Progenitor cell of endocrine pancreas (in vitro differentiated cells): Measurements from ENCODE around the gene IL18R1. TPM values are rescaled to one million over a fixed set of nuclear protein-coding genes. Genes with fewer than 3 reads are reported as not detected.

Experiments used
- DNase-seq: peaks from one replicate; pipeline ENCODE4 v3.0.0; 2021; ENCODE audit warnings: low spot score; ENCODE audit not compliant: unreplicated experiment
- H3K27ac Mint-ChIP-seq: 2 replicates; pipeline ENCODE4 v1.8.0; 2021; ENCODE audit warnings: mild to moderate bottlenecking, moderate library complexity, mixed read lengths
- H3K27me3 Mint-ChIP-seq: 2 replicates; pipeline ENCODE4 v1.8.0; 2021; ENCODE audit warnings: mixed read lengths
- H3K36me3 Mint-ChIP-seq: 2 replicates; pipeline ENCODE4 v1.8.0; 2022; ENCODE audit warnings: mixed read lengths; ENCODE audit not compliant: insufficient read depth
- H3K4me1 Mint-ChIP-seq: 2 replicates; pipeline ENCODE4 v1.8.0; 2021; ENCODE audit warnings: low read depth, mixed read lengths
- H3K4me3 Mint-ChIP-seq: 2 replicates; pipeline ENCODE4 v1.8.0; 2021; ENCODE audit warnings: low read depth, mild to moderate bottlenecking, moderate library complexity, mixed read lengths
- H3K9me3 Mint-ChIP-seq: 2 replicates; pipeline ENCODE4 v1.8.0; 2021; ENCODE audit warnings: low read depth, mixed read lengths
- total RNA-seq: library from RNA; stranded (reverse); gene quantifications from 2 replicates; pipeline ENCODE4 v1.2.1, GENCODE V29; 2021
- TF ChIP-seq, protein P1 (sequence below): fragments of 200-600 bp; sonication (generic); IDR thresholded peaks from one replicate; pipeline ENCODE4 v1.5.0; 2021; ENCODE audit warnings: antibody characterized with exemption, mild to moderate bottlenecking; ENCODE audit not compliant: unreplicated experiment

Gene IL18R1
- total RNA-seq, 1 donor from 2014 or later: 0.22 TPM

DNA sequence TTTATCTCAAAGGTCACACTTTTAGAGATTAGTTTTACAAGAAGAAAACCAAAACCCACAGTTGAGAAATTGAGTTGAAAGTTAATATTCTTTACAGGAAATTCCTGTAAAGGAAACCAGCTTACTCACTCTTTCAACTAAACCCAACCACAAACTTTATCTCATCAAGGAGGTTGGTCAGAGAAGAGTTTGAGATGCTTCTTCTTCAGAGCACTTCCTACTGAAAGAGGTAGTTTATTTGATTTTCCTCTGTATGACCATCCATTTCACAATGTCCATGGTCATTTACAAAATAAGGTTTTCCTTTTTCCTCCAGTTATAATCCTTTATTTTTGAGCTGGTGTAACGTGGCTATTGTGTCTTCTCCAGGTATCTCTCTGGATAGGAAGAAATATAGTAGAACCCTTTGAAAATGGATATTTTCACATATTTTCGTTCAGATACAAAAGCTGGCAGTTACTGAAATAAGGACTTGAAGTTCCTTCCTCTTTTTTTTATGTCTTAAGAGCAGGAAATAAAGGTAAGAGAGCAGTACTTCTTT lies 62.9 kb downstream of the IL18R1 start:
- no peaks in the 10 kb centered on the region for H3K4me1 Mint-ChIP-seq
- no peak overlapping the region for H3K4me3 Mint-ChIP-seq
- TF ChIP-seq, protein P1, sequence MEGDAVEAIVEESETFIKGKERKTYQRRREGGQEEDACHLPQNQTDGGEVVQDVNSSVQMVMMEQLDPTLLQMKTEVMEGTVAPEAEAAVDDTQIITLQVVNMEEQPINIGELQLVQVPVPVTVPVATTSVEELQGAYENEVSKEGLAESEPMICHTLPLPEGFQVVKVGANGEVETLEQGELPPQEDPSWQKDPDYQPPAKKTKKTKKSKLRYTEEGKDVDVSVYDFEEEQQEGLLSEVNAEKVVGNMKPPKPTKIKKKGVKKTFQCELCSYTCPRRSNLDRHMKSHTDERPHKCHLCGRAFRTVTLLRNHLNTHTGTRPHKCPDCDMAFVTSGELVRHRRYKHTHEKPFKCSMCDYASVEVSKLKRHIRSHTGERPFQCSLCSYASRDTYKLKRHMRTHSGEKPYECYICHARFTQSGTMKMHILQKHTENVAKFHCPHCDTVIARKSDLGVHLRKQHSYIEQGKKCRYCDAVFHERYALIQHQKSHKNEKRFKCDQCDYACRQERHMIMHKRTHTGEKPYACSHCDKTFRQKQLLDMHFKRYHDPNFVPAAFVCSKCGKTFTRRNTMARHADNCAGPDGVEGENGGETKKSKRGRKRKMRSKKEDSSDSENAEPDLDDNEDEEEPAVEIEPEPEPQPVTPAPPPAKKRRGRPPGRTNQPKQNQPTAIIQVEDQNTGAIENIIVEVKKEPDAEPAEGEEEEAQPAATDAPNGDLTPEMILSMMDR: no peak
- H3K36me3 Mint-ChIP-seq: no peaks in the 10 kb centered on the region
- peaks cover 25% of the 10 kb centered on the region for H3K27me3 Mint-ChIP-seq
- no peaks in the 10 kb centered on the region for H3K9me3 Mint-ChIP-seq
- H3K27ac Mint-ChIP-seq: no peak overlapping the region
- DNase-seq: no peak

DNA sequence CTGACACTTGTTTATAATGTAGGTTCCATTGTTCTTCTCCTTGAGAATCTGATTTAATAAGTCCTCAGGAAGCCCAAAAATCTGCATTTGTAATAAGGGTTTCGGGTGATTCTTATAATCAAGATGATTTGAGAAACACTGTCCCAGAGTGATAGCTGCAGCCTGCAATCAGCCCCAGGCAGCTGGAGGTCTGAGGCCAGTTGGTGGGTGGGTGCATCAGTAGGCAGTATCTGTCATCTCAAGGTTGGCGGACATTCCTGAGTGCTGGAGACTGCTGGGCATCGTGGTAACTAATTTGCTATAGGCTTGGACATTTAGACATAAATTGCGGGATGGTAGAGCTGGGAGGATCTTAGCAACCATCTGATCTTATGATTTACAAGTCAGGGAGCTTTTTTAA lies 64.7 kb downstream of the IL18R1 start:
- Mint-ChIP-seq H3K4me3 (no peak overlapping the region), H3K36me3 (no peaks in the 10 kb centered on the region), H3K27ac (no peak overlapping the region), H3K27me3 (peaks cover 28% of the 10 kb centered on the region), H3K9me3 (no peaks in the 10 kb centered on the region), H3K4me1 (no peaks in the 10 kb centered on the region)
- TF ChIP-seq, protein P1: no peak
- DNase-seq: no peak

DNA sequence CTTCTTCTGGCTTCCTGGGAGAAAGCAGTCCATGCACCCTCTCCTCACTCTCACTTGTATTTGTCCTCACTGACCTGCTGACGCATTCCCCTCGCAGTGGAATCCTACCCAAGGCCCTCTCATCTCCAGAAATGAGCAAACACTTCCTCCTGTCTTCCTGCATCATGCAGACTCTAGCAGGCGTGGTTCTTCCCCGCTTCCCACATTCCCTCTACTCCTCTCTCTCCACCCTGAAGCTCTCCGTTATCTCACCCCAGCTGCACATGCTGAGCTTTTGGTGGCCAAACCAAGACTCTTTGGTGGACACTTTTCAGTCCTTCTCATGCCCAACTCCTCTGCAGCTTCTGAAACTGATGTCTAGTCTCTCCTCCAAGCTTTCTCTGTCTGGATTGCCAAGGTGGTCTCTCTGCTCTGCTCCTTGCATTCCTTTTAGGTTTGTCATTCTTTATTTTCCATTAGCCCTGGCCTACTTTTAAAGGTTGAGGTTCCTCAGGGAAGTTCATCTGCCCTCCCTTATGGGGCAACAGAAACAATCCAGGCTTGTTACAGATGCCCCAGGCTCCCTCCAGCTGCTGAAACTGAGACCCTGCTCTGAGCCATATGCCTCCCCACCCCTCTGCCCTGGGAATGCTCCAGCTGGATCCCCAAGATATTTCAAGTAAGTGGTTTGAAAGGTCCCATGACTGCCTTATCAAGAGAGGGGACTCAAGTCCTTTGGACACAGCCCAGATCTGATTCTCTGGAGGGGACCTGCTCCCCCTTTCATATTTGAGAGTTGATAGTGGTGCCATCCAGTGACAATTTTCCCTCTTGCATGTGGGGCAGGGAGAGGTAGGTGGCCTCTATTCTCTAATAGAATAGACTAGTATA lies 66.5 kb downstream of the IL18R1 start:
- TF ChIP-seq, protein P1: no peak
- DNase-seq: no peak
- Mint-ChIP-seq H3K4me3 (no peak overlapping the region), H3K9me3 (no peaks in the 10 kb centered on the region), H3K27me3 (peaks cover 32% of the 10 kb centered on the region), H3K4me1 (no peaks in the 10 kb centered on the region), H3K36me3 (no peaks in the 10 kb centered on the region), H3K27ac (no peak overlapping the region)

DNA sequence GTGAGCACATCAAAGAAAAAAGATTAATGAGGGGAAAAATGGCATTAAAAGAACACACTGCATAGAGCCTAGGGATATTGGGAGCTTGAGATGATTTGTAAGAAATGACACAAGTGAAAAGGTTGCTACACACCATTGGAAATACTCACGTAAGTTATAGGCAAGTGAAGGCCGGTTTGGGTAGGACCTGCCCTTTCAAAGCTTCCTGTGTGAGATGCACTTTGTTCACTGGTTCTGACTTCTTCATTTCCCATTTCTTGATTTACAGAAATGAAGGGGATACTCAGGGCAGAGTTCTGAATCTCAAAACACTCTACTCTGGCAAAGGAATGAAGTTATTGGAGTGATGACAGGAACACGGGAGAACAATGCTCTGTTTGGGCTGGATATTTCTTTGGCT lies 67.3 kb downstream of the IL18R1 start, which contains the start of gene IL18RAP:
Gene IL18RAP, plus strand, starts transcription at position 251 of the 400 bp plus-strand sequence. Its CDS starts 118 bp downstream, at position 369.
- Mint-ChIP-seq H3K9me3 (no peaks in the 10 kb centered on the region), H3K4me3 (no peak within 1 kb of the TSS), H3K27ac (no peak within 1 kb of the TSS), H3K4me1 (no peaks in the 10 kb centered on the region), H3K36me3 (no peaks in the 10 kb centered on the region), H3K27me3 (peaks cover 32% of the 10 kb centered on the region)
- TF ChIP-seq, protein P1: no peak
- no peak for DNase-seq

DNA sequence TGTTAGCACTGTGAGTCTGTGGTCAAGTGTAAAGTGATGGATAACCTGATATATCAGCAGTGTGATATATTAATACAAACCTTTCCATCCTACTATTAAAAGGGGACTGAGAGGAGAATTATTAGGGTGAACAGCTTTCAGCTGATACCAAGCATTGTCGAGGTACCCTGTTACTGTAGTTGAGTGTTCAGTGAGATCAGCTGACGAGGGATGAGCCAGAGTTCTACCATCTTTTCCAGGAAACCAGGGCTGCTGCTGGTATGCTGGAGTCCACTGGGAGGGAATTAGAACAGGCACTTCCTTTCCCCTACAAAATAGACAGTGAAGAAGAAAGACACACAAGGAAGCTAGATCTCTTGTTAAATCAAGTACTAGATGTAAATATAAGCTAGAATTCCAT lies 67.8 kb downstream of the IL18R1 start:
- Mint-ChIP-seq H3K27me3 (peaks cover 32% of the 10 kb centered on the region), H3K36me3 (no peaks in the 10 kb centered on the region), H3K4me1 (no peaks in the 10 kb centered on the region), H3K27ac (no peak overlapping the region), H3K4me3 (no peak overlapping the region), H3K9me3 (no peaks in the 10 kb centered on the region)
- no peak for DNase-seq
- TF ChIP-seq, protein P1: no peak
